Central memory CD8-positive, alpha-beta T cell (primary cell): Measurements from ENCODE around the gene UTP14C.
"Not testable (repeated sequence)": the region's sequence is repeated elsewhere in the genome, so short reads cannot be mapped to it uniquely, and the experiment has no call there.

Experiments
- ATAC-seq: fragments of 150-1000 bp; cut with Tn5 transposase; replicated peaks from 2 replicates; pipeline ENCODE4 v1.10.0; 2022; ENCODE audit warnings: mild to moderate bottlenecking, moderate FRiP score, moderate number of reproducible peaks; ENCODE audit not compliant: poor library complexity, severe bottlenecking; ENCODE audit errors: extremely low read depth
- DNase-seq, 2 donors: peaks; one replicate each; pipeline ENCODE4 v3.0.0; 2021; ENCODE audit warnings: low spot score in 2 of 2
- H3K27ac Mint-ChIP-seq: one replicate; pipeline ENCODE4 v1.8.0; 2022; ENCODE audit warnings: low read depth, mild to moderate bottlenecking, moderate library complexity, mixed read lengths
- H3K27me3 Mint-ChIP-seq: one replicate; pipeline ENCODE4 v1.8.0; 2022; ENCODE audit warnings: mixed read lengths
- H3K36me3 Mint-ChIP-seq: one replicate; pipeline ENCODE4 v1.8.0; 2022; ENCODE audit warnings: mild to moderate bottlenecking, moderate library complexity, mixed read lengths; ENCODE audit not compliant: insufficient read depth
- H3K4me1 Mint-ChIP-seq: one replicate; pipeline ENCODE4 v1.8.0; 2022; ENCODE audit warnings: mixed read lengths
- H3K4me3 Mint-ChIP-seq: one replicate; pipeline ENCODE4 v1.8.0; 2022; ENCODE audit warnings: mild to moderate bottlenecking, moderate library complexity, mixed read lengths
- H3K9me3 Mint-ChIP-seq: one replicate; pipeline ENCODE4 v1.8.0; 2022; ENCODE audit warnings: mixed read lengths

UTP14C gene

GRCh38 chr13:52027832-52028231 is 3.3 kb downstream of the UTP14C start:
- Mint-ChIP-seq H3K4me1 (peaks cover 41% of the 10 kb centered on the region), H3K27ac (no peak overlapping the region), H3K36me3 (peaks cover 30% of the 10 kb centered on the region), H3K27me3 (no peaks in the 10 kb centered on the region), H3K4me3 (no peak overlapping the region), H3K9me3 (no peaks in the 10 kb centered on the region)
- ATAC-seq: no peak
- no peak for DNase-seq

DNA sequence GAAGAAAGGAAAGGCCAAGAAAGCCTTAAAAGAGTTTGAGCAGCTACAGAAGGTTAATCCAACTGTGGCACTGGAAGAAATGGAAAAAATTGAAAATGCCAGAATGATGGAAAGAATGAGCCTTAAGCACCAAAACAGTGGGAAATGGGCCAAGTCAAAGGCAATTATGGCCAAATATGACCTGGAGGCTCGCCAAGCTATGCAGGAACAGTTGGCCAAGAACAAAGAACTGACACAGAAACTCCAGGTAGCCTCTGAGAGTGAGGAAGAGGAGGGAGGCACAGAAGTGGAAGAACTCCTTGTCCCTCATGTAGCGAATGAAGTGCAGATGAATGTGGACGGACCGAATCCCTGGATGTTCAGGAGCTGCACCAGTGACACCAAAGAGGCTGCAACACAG is 5.1 kb downstream of the UTP14C start:
- peak overlapping the region; percentile 64 for H3K27ac Mint-ChIP-seq
- DNase-seq: no peak
- peaks cover 17% of the 10 kb centered on the region for H3K36me3 Mint-ChIP-seq
- no peak for ATAC-seq
- peaks cover 41% of the 10 kb centered on the region for H3K4me1 Mint-ChIP-seq
- H3K9me3 Mint-ChIP-seq: no peaks in the 10 kb centered on the region
- H3K4me3 Mint-ChIP-seq: no peak overlapping the region
- H3K27me3 Mint-ChIP-seq: no peaks in the 10 kb centered on the region

DNA sequence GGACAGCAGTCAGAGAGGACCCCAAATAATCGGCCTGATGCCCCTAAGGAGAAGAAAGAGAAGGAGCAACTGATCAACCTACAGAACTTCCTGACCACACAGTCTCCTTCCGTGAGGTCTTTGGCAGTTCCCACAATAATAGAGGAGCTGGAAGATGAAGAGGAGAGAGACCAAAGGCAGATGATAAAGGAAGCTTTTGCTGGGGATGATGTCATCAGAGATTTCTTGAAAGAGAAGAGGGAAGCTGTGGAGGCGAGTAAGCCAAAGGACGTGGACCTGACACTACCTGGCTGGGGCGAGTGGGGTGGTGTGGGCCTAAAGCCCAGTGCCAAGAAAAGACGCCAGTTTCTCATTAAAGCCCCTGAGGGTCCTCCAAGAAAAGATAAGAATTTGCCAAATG is 5.9 kb downstream of the UTP14C start:
- Mint-ChIP-seq H3K4me1 (peaks cover 37% of the 10 kb centered on the region), H3K36me3 (peaks cover 14% of the 10 kb centered on the region), H3K27ac (peak overlapping the region; percentile 64)
- ATAC-seq, DNase-seq, H3K9me3 Mint-ChIP-seq, H3K4me3 Mint-ChIP-seq, H3K27me3 Mint-ChIP-seq: not testable (repeated sequence)

GRCh38 chr13:52033039-52033438 is 8.5 kb downstream of the UTP14C start:
- Mint-ChIP-seq H3K4me1 (peaks cover 19% of the 10 kb centered on the region), H3K27me3 (no peaks in the 10 kb centered on the region), H3K36me3 (peaks cover 13% of the 10 kb centered on the region), H3K9me3 (no peaks in the 10 kb centered on the region), H3K27ac (no peak overlapping the region), H3K4me3 (no peak overlapping the region)
- DNase-seq: no peak
- ATAC-seq: no peak

DNA sequence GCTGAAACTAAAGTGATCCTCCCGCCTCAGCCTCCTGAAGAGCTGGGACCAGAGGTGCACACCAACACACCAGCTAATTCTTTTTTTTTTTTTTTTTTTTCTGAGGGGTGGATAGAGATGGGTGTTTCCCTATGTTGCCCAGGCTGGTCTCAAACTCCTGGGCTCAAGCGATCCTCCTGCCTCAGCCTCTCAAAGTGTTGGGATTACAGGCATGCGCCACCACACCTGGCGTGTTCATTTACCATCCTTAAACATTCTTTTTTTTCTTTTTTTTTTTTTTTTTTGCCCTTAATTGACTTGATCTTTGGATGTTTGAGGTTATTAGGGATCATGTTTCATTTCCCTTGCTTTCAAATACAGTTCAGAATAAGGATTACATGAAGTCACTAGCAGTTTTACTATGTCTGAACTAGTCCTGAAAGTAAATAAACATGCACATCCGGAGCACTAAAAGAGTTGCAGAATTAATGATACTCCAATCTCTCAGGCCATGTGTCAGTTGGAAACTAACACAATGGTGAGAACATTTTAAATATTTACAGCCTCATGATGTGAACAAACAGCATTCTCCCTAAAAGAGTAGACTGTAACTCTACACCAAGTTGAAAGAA is 10.2 kb downstream of the UTP14C start:
- peaks cover 7% of the 10 kb centered on the region for H3K36me3 Mint-ChIP-seq
- H3K27ac Mint-ChIP-seq: no peak overlapping the region
- no peak overlapping the region for H3K4me3 Mint-ChIP-seq
- H3K4me1 Mint-ChIP-seq: peaks cover 17% of the 10 kb centered on the region
- H3K9me3 Mint-ChIP-seq: no peaks in the 10 kb centered on the region
- ATAC-seq: no peak
- no peaks in the 10 kb centered on the region for H3K27me3 Mint-ChIP-seq
- DNase-seq: no peak

- no peak for ATAC-seq
Observed at GRCh38 chr13:52036037-52036436, 11.5 kb downstream of the UTP14C start.

DNA sequence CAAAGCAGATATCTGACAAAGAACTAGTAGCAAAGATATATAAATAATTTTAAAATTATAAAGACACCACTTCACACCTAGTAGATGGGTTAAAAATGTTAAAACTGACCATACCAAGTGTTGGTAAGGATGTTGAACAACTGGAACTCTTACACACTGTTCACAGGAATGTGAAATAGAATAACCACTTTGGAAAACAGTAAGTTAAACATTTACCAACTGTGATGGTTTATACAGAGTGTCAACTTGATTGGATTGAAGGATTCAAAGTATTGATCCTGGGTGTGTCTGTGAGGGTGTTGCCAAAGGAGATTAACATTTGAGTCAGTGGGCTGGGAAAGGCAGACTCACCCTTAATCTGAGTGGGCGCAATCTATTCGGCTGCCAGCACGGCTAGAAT is 19.2 kb downstream of the UTP14C start:
- Mint-ChIP-seq H3K4me3 (no peak overlapping the region), H3K36me3 (peaks cover 2% of the 10 kb centered on the region), H3K27me3 (no peaks in the 10 kb centered on the region), H3K9me3 (peaks cover 6% of the 10 kb centered on the region), H3K27ac (no peak overlapping the region), H3K4me1 (no peaks in the 10 kb centered on the region)
- ATAC-seq (no peak), DNase-seq (no peak)

More at GRCh38 chr13:52036037-52036436, 11.5 kb downstream of the UTP14C start:
- Mint-ChIP-seq H3K36me3 (peaks cover 2% of the 10 kb centered on the region), H3K4me1 (peaks cover 6% of the 10 kb centered on the region), H3K27me3 (no peaks in the 10 kb centered on the region), H3K9me3 (no peaks in the 10 kb centered on the region), H3K27ac (no peak overlapping the region), H3K4me3 (no peak overlapping the region)
- no peak for DNase-seq

- no peaks in the 10 kb centered on the region for H3K36me3 Mint-ChIP-seq
- no peak overlapping the region for H3K27ac Mint-ChIP-seq
- H3K4me1 Mint-ChIP-seq: no peaks in the 10 kb centered on the region
- DNase-seq (no peak), ATAC-seq (no peak)
- H3K27me3 Mint-ChIP-seq: no peaks in the 10 kb centered on the region
- no peak overlapping the region for H3K4me3 Mint-ChIP-seq
- peaks cover 6% of the 10 kb centered on the region for H3K9me3 Mint-ChIP-seq
Observed at GRCh38 chr13:52047463-52047862, 23.0 kb downstream of the UTP14C start.

DNA sequence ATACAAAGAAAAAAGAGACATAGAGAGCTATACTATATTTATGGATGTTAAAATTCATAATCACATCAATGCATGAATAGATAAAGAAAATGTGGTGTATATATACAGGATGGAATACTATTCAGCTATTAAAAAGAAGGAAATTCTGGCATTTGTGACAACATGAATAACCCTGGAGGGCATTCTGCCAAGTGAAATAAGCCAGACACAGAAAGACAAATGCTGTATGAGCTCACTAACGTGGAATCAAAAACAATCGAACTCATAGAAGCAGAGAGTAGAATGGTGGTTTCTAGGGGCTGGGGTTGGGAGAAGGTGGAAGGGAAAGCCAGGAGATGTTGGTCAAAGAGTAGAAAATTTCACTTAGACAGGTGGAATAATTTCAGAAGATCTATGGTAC is 24.0 kb downstream of the UTP14C start:
- DNase-seq (no peak), ATAC-seq (no peak)
- no peaks in the 10 kb centered on the region for H3K27me3 Mint-ChIP-seq
- H3K36me3 Mint-ChIP-seq: no peaks in the 10 kb centered on the region
- H3K4me3 Mint-ChIP-seq: no peak overlapping the region
- H3K27ac Mint-ChIP-seq: no peak overlapping the region
- no peaks in the 10 kb centered on the region for H3K4me1 Mint-ChIP-seq
- H3K9me3 Mint-ChIP-seq: peaks cover 6% of the 10 kb centered on the region

DNA sequence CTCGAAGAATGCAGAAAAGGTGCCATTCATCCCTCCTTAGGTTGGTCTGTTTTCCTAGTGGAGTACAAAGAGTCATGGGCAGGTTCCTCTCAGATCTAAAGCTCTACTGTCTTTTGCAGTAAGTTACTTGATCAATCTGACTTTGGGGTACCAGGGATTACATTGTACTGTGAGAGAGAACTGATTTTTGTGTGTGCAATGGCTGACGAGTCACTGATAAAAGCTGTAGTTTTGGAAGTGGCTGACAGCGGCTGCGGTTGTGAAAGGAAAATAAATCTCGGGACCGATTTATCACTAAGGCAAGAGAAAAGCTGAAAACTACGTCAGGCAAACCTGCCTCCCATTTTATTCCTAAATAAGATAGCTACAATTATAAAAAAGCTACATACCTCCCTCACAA is 26.9 kb downstream of the UTP14C start:
- Mint-ChIP-seq H3K9me3 (peaks cover 5% of the 10 kb centered on the region), H3K27me3 (no peaks in the 10 kb centered on the region)

GRCh38 chr13:52053460-52053859 is 29.0 kb downstream of the UTP14C start:
- Mint-ChIP-seq H3K36me3 (no peaks in the 10 kb centered on the region), H3K27me3 (no peaks in the 10 kb centered on the region), H3K9me3 (peaks cover 5% of the 10 kb centered on the region), H3K4me1 (no peaks in the 10 kb centered on the region), H3K4me3 (no peak overlapping the region), H3K27ac (no peak overlapping the region)
- DNase-seq (no peak), ATAC-seq (no peak)

More for the DNA sequence above, 26.9 kb downstream of the UTP14C start:
- Mint-ChIP-seq H3K36me3 (no peaks in the 10 kb centered on the region), H3K4me3 (no peak overlapping the region), H3K4me1 (no peaks in the 10 kb centered on the region), H3K27ac (no peak overlapping the region)
- no peak for ATAC-seq
- no peak for DNase-seq

- H3K9me3 Mint-ChIP-seq, H3K4me1 Mint-ChIP-seq, H3K27me3 Mint-ChIP-seq, H3K27ac Mint-ChIP-seq, ATAC-seq, H3K4me3 Mint-ChIP-seq, DNase-seq, H3K36me3 Mint-ChIP-seq: not testable (repeated sequence)
Observed at GRCh38 chr13:52061064-52061463, 36.6 kb downstream of the UTP14C start.

- Mint-ChIP-seq H3K4me3 (no peak overlapping the region), H3K27ac (no peak overlapping the region), H3K27me3 (no peaks in the 10 kb centered on the region), H3K9me3 (no peaks in the 10 kb centered on the region), H3K36me3 (no peaks in the 10 kb centered on the region), H3K4me1 (no peaks in the 10 kb centered on the region)
- ATAC-seq (no peak), DNase-seq (no peak)
Observed at GRCh38 chr13:52061587-52061986, 37.1 kb downstream of the UTP14C start.
